H1 (cell line): ENCODE measurements around the gene CUX1. TPM values are rescaled to one million over a fixed set of nuclear protein-coding genes. Genes with fewer than 3 reads are reported as not detected.

Source experiments
- CEBPB ChIP-seq: IDR thresholded peaks from 2 replicates; pipeline ENCODE4 v1.6.1; 2012; ENCODE audit warnings: low read depth, low read length
- EP300 ChIP-seq, 2 experiments: IDR thresholded peaks; 1 replicate in 1 of 2; 2 replicates in 1 of 2; pipeline ENCODE4 v1.6.1; 2011 to 2012; ENCODE audit warnings: low read depth in 2 of 2, low read length in 2 of 2, mild to moderate bottlenecking in 2 of 2, borderline replicate concordance in 1 of 2, inconsistent platforms in 1 of 2, moderate library complexity in 1 of 2
- KDM1A ChIP-seq: fragments of 200-600, 300-600 bp; sonication (generic); IDR thresholded peaks from 2 replicates; pipeline ENCODE4 v1.7.1; 2016; ENCODE audit warnings: mild to moderate bottlenecking, low read length, borderline replicate concordance
- POLR2AphosphoS5 ChIP-seq: IDR thresholded peaks from 2 replicates; pipeline ENCODE4 v1.6.1; 2011; ENCODE audit warnings: low read depth, low read length
- SIX5 ChIP-seq: IDR thresholded peaks from 2 replicates; pipeline ENCODE4 v1.6.1; 2011; ENCODE audit warnings: mild to moderate bottlenecking, low read depth, low read length
- YY1 ChIP-seq: IDR thresholded peaks from 2 replicates; pipeline ENCODE4 v1.6.1; 2011; ENCODE audit warnings: low read depth, mild to moderate bottlenecking, low read length
- ZNF274 ChIP-seq: IDR thresholded peaks from 2 replicates; pipeline ENCODE4 v1.7.0; 2012; ENCODE audit warnings: low read length, borderline replicate concordance; ENCODE audit errors: extremely low read depth
- polyA plus RNA-seq, 7 experiments: library from polyadenylated mRNA; depleted of rRNA in 3 of 7; stranded (reverse) in 5 of 7; unstranded in 2 of 7; fragments of >200 nt in 5 of 7; fragments of 200-250 nt in 2 of 7; gene quantifications; 1 replicate in 5 of 7; 2 replicates in 1 of 7; 4 replicates in 1 of 7; pipeline versions ENCODE4 v1.2.1 to v1.2.3, GENCODE V29; 2011 to 2013; ENCODE audit warnings: missing spikeins in 2 of 7, mixed read lengths in 2 of 7
- total RNA-seq: library from RNA; stranded (reverse); fragmentation: NEBNext Ultra II Directional; extraction: Animal tissue kit (Norgen Biotek cat#: 25700); gene quantifications from 2 replicates; pipeline ENCODE4 v1.2.1, GENCODE V29; 2021
- TF ChIP-seq, protein P1 (sequence below): fragments of 300-600 bp; sonication (generic); IDR thresholded peaks from 2 replicates; pipeline ENCODE4 v1.7.1; 2012; ENCODE audit warnings: low read length, moderate library complexity, mild to moderate bottlenecking, inconsistent platforms; ENCODE audit not compliant: insufficient replicate concordance

Gene CUX1
- total and polyA plus RNA-seq, 2 of the 8 experiments (the other 6 are each of a cell fraction or from before 2014, with no cell fraction given): 21.6 to 65.9 TPM

DNA sequence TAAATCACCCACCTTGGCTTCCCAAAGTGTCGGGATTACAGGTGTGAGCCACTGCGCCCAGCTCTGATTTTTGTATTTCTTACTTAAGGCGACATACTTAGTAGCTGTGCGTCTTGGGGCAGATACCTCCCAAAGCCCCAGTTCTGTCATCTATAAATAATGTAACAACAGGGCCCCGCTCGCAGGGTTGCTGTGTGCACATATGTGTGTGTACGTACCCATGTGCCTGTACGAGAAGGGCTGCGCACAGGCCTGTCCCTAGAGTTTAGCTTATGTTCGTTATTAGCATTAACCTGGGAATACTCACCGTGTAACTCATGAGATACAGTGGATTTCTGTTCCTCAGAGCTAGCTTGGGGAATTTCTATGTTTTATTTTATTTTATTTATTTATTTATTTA lies 103.6 kb downstream of the CUX1 start (continued):
- TF ChIP-seq, protein P1, sequence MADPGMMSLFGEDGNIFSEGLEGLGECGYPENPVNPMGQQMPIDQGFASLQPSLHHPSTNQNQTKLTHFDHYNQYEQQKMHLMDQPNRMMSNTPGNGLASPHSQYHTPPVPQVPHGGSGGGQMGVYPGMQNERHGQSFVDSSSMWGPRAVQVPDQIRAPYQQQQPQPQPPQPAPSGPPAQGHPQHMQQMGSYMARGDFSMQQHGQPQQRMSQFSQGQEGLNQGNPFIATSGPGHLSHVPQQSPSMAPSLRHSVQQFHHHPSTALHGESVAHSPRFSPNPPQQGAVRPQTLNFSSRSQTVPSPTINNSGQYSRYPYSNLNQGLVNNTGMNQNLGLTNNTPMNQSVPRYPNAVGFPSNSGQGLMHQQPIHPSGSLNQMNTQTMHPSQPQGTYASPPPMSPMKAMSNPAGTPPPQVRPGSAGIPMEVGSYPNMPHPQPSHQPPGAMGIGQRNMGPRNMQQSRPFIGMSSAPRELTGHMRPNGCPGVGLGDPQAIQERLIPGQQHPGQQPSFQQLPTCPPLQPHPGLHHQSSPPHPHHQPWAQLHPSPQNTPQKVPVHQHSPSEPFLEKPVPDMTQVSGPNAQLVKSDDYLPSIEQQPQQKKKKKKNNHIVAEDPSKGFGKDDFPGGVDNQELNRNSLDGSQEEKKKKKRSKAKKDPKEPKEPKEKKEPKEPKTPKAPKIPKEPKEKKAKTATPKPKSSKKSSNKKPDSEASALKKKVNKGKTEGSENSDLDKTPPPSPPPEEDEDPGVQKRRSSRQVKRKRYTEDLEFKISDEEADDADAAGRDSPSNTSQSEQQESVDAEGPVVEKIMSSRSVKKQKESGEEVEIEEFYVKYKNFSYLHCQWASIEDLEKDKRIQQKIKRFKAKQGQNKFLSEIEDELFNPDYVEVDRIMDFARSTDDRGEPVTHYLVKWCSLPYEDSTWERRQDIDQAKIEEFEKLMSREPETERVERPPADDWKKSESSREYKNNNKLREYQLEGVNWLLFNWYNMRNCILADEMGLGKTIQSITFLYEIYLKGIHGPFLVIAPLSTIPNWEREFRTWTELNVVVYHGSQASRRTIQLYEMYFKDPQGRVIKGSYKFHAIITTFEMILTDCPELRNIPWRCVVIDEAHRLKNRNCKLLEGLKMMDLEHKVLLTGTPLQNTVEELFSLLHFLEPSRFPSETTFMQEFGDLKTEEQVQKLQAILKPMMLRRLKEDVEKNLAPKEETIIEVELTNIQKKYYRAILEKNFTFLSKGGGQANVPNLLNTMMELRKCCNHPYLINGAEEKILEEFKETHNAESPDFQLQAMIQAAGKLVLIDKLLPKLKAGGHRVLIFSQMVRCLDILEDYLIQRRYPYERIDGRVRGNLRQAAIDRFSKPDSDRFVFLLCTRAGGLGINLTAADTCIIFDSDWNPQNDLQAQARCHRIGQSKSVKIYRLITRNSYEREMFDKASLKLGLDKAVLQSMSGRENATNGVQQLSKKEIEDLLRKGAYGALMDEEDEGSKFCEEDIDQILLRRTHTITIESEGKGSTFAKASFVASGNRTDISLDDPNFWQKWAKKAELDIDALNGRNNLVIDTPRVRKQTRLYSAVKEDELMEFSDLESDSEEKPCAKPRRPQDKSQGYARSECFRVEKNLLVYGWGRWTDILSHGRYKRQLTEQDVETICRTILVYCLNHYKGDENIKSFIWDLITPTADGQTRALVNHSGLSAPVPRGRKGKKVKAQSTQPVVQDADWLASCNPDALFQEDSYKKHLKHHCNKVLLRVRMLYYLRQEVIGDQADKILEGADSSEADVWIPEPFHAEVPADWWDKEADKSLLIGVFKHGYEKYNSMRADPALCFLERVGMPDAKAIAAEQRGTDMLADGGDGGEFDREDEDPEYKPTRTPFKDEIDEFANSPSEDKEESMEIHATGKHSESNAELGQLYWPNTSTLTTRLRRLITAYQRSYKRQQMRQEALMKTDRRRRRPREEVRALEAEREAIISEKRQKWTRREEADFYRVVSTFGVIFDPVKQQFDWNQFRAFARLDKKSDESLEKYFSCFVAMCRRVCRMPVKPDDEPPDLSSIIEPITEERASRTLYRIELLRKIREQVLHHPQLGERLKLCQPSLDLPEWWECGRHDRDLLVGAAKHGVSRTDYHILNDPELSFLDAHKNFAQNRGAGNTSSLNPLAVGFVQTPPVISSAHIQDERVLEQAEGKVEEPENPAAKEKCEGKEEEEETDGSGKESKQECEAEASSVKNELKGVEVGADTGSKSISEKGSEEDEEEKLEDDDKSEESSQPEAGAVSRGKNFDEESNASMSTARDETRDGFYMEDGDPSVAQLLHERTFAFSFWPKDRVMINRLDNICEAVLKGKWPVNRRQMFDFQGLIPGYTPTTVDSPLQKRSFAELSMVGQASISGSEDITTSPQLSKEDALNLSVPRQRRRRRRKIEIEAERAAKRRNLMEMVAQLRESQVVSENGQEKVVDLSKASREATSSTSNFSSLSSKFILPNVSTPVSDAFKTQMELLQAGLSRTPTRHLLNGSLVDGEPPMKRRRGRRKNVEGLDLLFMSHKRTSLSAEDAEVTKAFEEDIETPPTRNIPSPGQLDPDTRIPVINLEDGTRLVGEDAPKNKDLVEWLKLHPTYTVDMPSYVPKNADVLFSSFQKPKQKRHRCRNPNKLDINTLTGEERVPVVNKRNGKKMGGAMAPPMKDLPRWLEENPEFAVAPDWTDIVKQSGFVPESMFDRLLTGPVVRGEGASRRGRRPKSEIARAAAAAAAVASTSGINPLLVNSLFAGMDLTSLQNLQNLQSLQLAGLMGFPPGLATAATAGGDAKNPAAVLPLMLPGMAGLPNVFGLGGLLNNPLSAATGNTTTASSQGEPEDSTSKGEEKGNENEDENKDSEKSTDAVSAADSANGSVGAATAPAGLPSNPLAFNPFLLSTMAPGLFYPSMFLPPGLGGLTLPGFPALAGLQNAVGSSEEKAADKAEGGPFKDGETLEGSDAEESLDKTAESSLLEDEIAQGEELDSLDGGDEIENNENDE: no peak
- TF ChIP-seq POLR2AphosphoS5 (no peak), EP300 (IDR thresholded peaks at IDR 0.05; ENCODE audit: borderline replicate concordance in 1 of 2, low read depth in 2 of 2, low read length in 2 of 2) (no peak), ZNF274 (no peak), YY1 (no peak), KDM1A (no peak), CEBPB (no peak), SIX5 (no peak)
- TF ChIP-seq, all 59 proteins: peak for 0
